Heart left ventricle (tissue), 16 donors: ENCODE data around the gene IGSF3. TPM values are rescaled to one million over a fixed set of nuclear protein-coding genes. Genes with fewer than 3 reads are reported as not detected.

ENCODE experiments used
- ATAC-seq, 4 donors: fragments of 200-7000 bp; cut with Tn5 transposase; one replicate each; pipeline ENCODE4 v1.9.1; 2020 to 2022; ENCODE audit warnings: moderate library complexity in 4 of 4, mild to moderate bottlenecking in 3 of 4, moderate number of reproducible peaks in 1 of 4
- DNase-seq, 5 donors: peaks; one replicate each; pipeline ENCODE4 v3.0.0-alpha.2; 2020
- H3K27ac ChIP-seq, 12 donors: fragments of 200-600 bp; sonication (generic) in 4 of 12; one replicate each; pipeline versions ENCODE4 v1.5.0 to v1.8.0; 2016 to 2022; ENCODE audit warnings: mild to moderate bottlenecking in 2 of 12
- H3K27me3 ChIP-seq, 9 donors: fragments of 200-600 bp; sonication (generic) in 2 of 9; one replicate each; pipeline versions ENCODE4 v1.5.1 to v1.8.0; 2016 to 2022; ENCODE audit warnings: mild to moderate bottlenecking in 3 of 9
- H3K36me3 ChIP-seq, 9 donors: fragments of 200-600 bp; sonication (generic) in 2 of 9; one replicate each; pipeline versions ENCODE4 v1.5.0 to v1.8.0; 2018 to 2022; ENCODE audit warnings: mild to moderate bottlenecking in 2 of 9
- H3K4me1 ChIP-seq, 12 donors: fragments of 200-600 bp; sonication (generic) in 4 of 12; one replicate each; pipeline versions ENCODE4 v1.5.0 to v1.8.0; 2016 to 2022; ENCODE audit warnings: mild to moderate bottlenecking in 3 of 12
- H3K4me3 ChIP-seq, 12 donors: fragments of 200-600 bp; sonication (generic) in 4 of 12; one replicate each; pipeline versions ENCODE4 v1.5.0 to v1.8.0; 2017 to 2022; ENCODE audit warnings: mild to moderate bottlenecking in 9 of 12, moderate library complexity in 4 of 12
- H3K9me3 ChIP-seq, 12 donors: fragments of 200-600 bp; sonication (generic) in 4 of 12; one replicate each; pipeline versions ENCODE4 v1.5.0 to v1.8.0; 2016 to 2022; ENCODE audit warnings: mild to moderate bottlenecking in 1 of 12
- CTCF ChIP-seq, 12 donors: fragments of 200-600 bp; sonication (generic) in 4 of 12; IDR thresholded peaks; one replicate each; pipeline versions ENCODE4 v1.5.0 to v1.8.0; 2018 to 2022; ENCODE audit warnings: antibody characterized with exemption in 12 of 12, mild to moderate bottlenecking in 5 of 12
- POLR2A ChIP-seq, 2 donors: fragments of 450-650 bp; IDR thresholded peaks; one replicate each; pipeline ENCODE4 v1.6.1; 2017; ENCODE audit warnings: antibody characterized with exemption in 2 of 2, mild to moderate bottlenecking in 2 of 2, moderate library complexity in 2 of 2
- WGBS, 4 donors: extraction: QIAGEN DNeasy Blood & Tissue Kit in 2 of 4; methylation state at CpG; one replicate each; pipeline versions ENCODE4 v1.1.5 to v1.1.7; 2013 to 2018; 5-methylcytosine and 5-hydroxymethylcytosine counted together
- intact Hi-C, 10 donors: fragments of 100-400 bp; cut with DNase I; formaldehyde crosslinking; loops; one replicate each; pipeline versions ENCODE4 v1.11.1 to v1.14.2; 2022
- polyA plus RNA-seq, 2 donors: library from polyadenylated mRNA; stranded (reverse); fragments of 200-250 nt; gene quantifications; one replicate each; pipeline ENCODE4 v1.2.3, GENCODE V29; 2013
- total RNA-seq, 9 donors: library from RNA; depleted of rRNA in 2 of 9; stranded (reverse); fragments of >200 nt in 2 of 9; fragmentation: NEBNext Ultra II Directional in 3 of 9; extraction: Animal tissue kit (Norgen Biotek cat#: 25700) in 3 of 9; gene quantifications; one replicate each; pipeline versions ENCODE4 v1.1.0 to v1.2.4, GENCODE V29; 2016 to 2023
- donor health status: ischemic (EF 13 %, LVEDD 7.1; RV severe dilation, severe dysfunction).
- donor health status: healthy with polysubstance abuse.
- donor health status: DM: no; HTN: yes; CAD: no.
- donor health status: DM: no; HTN: no; CAD: no.
- donor health status: ischemic (EF 25% LVEDD 6.9; RV normal size, moderate dysfunction).
- donor health status: ischemic (EF 25% LVEDD 5.7; RV mildly dilated, moderate dysfunction).
- donor health status: healthy.
- donor health status: DM: yes; HTN: yes; CAD: no.
- donor health status: ischemic (EF 35%, LVEDD 5.7; RV mildly dilated, moderate dysfunction).
- donor health status: nonischemic (EF 11% LVEDD 7.7; RV severe dilation, severe dysfunction).
- donor health status: DM: yes; HTN: yes; CAD: no.
- donor health status: PGD.
- donor health status: ischemic (EF 29% LVEDD 5.4; RV normal size, mild dysfunction).
- donor health status: nonischemic (EF 23%, LVEDD 6.1; RV moderate dilation, normal function).

The IGSF3 gene
- total and polyA plus RNA-seq, 11 donors = 3.5 to 19.3 (median 11.5) TPM

GRCh38 chr1:116571215-116571919 lies 96.2 kb downstream of the IGSF3 start:
- DNase-seq (no peak), ATAC-seq (peak in 1 of 4 donors; percentile 19)
- peaks cover 3 to 78% (median 45%) of the 10 kb centered on the region in 12 donors for H3K4me1 ChIP-seq

GRCh38 chr1:116570358-116571214 lies 96.9 kb downstream of the IGSF3 start, which contains the start of gene CD58:
CD58 (minus strand) TSS chr1:116571026; CDS start chr1:116570972, 54 bp downstream.
- H3K36me3 ChIP-seq = no peaks in the 10 kb centered on the region
- H3K27me3 ChIP-seq = no peaks in the 10 kb centered on the region
- DNase-seq = peak; percentile 93 to 96 (median 95)
- peaks cover 3 to 85% (median 49%) of the 10 kb centered on the region in 12 donors for H3K4me1 ChIP-seq
- H3K27ac ChIP-seq = peak within 1 kb of the TSS; percentile 98 to 100 (median 99)
- 0 to 1% (median 0%) methylated on average over 36 to 90 of the region's 90 CpGs for WGBS, 4 donors
- peak within 1 kb of the TSS; percentile 79 to 99 (median 92) for H3K4me3 ChIP-seq
- ATAC-seq = peak; percentile 83 to 95 (median 92)
- H3K9me3 ChIP-seq = no peaks in the 10 kb centered on the region
- TF ChIP-seq POLR2A (IDR thresholded peaks at IDR 0.05) (peak in 1 of 2 donors; percentile 83), CTCF (IDR thresholded peaks at IDR 0.05) (peak; percentile 58 to 85 (median 72))
- intact Hi-C loops = loop anchor here in 9 of 10 donors (1.0 to 10.0 kb wide), 9 partner anchors 26 to 492 kb away; partner anchors contain the start of genes ATP1A1 (in 2 of the 9), IGSF3 (in 1 of the 9) and TTF2 (in 1 of the 9)

More at GRCh38 chr1:116571215-116571919, 96.2 kb downstream of the IGSF3 start:
- no peak for TF ChIP-seq CTCF (IDR thresholded peaks at IDR 0.05)
- Histone ChIP-seq H3K36me3 (peaks cover 0 to 2% (median 0%) of the 10 kb centered on the region in 9 donors), H3K9me3 (no peaks in the 10 kb centered on the region), H3K4me3 (peak overlapping the region; percentile 79 to 99 (median 92)), H3K27ac (peak overlapping the region; percentile 98 to 100 (median 99)), H3K27me3 (no peaks in the 10 kb centered on the region)
- intact Hi-C loops = loop anchor here in 9 of 10 donors (1.0 to 10.0 kb wide), 9 partner anchors 25 to 491 kb away; partner anchors contain the start of genes ATP1A1 (in 2 of the 9), IGSF3 (in 1 of the 9) and TTF2 (in 1 of the 9)
- WGBS, 4 donors = 19 to 24% (median 22%) methylated on average over 24 of the region's 24 CpGs

- 20 to 29% (median 22%) methylated on average over 22 of the region's 22 CpGs for WGBS, 4 donors
- DNase-seq = peak; percentile 42 to 70 (median 63)
Observed at GRCh38 chr1:116569776-116570357, 97.7 kb downstream of the IGSF3 start.

More at GRCh38 chr1:116569776-116570357, 97.7 kb downstream of the IGSF3 start:
- Histone ChIP-seq H3K4me3 (peak overlapping the region; percentile 79 to 99 (median 92)), H3K27ac (peak overlapping the region; percentile 98 to 100 (median 99)), H3K36me3 (no peaks in the 10 kb centered on the region), H3K27me3 (no peaks in the 10 kb centered on the region), H3K9me3 (no peaks in the 10 kb centered on the region), H3K4me1 (peaks cover 3 to 87% (median 49%) of the 10 kb centered on the region in 12 donors)
- peak in 3 of 4 donors; percentile 3 to 10 (median 6) for ATAC-seq
- no peak for TF ChIP-seq CTCF (IDR thresholded peaks at IDR 0.05)
- no peak for TF ChIP-seq POLR2A (IDR thresholded peaks at IDR 0.05)
- intact Hi-C loops = loop anchor here (5.0 to 10.0 kb wide), 9 partner anchors 68 to 492 kb away; partner anchors contain the start of genes ATP1A1 (in 2 of the 10), IGSF3 (in 1 of the 10) and TTF2 (in 1 of the 10)
